HG03135 (cell line): ENCODE measurements around the gene THAP9.
A peak's percentile ranks its signal among the peaks of the same experiment; 100 is the strongest.
"Not testable (repeated sequence)": the region's sequence is repeated elsewhere in the genome, so short reads cannot be mapped to it uniquely, and the experiment has no call there.

Source experiments
- ATAC-seq: cut with Tn5 transposase; IDR thresholded peaks from one replicate; pipeline ENCODE4 v1.9.1; 2021; ENCODE audit warnings: mild to moderate bottlenecking, moderate library complexity; ENCODE audit not compliant: unreplicated experiment

THAP9 gene

GRCh38 chr4:82893942-82894341, 6.6 kb upstream of the THAP9 start:
- ATAC-seq: no peak

DNA sequence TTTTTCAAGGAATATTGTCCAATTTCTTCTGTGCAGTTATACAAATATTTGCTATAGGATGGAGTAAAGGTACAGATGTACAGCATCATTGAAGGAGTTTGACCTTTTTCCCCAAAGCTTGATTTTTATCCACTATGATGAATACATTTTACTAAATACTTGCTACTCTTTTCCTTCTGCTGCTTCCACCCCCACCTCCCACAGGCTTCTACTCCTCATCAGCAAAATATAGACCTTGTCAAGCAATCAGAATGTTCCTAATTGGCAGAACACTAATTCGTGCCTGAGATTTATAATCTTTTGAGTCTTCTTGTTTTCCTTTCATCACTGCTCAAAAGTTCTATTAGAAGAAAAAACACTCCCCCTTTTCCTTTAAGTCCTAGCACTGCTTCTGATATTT, 3.8 kb upstream of the THAP9 start:
- no peak for ATAC-seq

- no peak for ATAC-seq
Observed at GRCh38 chr4:82898322-82899243, 2.0 kb upstream of the THAP9 start.

DNA sequence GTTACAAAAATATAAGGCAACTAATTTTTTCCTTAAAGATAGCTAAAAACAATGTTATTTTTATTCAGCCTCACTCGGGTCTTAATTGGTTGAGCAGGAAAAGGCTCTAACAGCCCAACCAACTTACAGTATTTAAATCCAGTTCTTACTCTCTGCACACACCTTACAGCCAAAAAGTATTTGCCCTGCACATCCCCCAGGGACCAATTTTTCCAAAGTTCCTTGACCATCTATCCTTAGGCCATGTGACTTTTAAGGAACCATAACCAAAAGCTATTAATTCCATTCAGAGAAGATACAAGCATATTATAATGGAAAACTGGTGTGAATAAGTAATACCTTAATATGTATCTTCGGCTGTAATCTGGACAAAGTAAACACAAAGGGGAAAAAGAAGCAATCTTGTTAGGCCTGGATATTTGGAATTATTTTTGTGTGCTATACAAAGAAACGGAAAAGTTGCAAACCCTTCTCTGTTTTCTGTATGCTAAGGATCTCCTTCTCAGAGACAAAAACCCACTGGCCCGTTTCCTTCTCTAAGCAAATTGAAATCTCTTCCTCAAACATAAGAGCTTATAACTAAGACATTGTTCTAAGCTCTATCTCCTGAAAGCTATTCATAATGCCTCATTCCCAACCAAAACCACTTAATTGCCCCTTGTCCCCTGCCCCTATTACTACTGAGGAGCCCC, 1.0 kb upstream of the THAP9 start:
- ATAC-seq: no peak

DNA sequence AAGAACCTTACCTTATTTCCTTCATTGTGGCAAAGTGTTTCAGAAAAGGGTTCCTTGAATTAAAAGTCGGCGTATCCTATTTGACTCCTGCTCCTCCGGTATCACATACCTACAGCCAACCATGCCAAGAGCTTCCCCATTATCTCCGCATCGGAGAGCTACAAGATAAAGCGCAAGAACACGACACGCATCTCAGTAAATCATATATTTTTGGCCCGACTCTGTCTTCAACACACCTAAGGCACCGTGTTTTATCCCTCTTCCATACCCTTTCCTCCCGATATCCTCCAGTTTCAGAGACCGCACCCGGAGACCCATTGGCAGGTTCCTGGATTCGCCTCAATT, 497 bp upstream of the THAP9 start:
- ATAC-seq: peak; percentile 13

DNA sequence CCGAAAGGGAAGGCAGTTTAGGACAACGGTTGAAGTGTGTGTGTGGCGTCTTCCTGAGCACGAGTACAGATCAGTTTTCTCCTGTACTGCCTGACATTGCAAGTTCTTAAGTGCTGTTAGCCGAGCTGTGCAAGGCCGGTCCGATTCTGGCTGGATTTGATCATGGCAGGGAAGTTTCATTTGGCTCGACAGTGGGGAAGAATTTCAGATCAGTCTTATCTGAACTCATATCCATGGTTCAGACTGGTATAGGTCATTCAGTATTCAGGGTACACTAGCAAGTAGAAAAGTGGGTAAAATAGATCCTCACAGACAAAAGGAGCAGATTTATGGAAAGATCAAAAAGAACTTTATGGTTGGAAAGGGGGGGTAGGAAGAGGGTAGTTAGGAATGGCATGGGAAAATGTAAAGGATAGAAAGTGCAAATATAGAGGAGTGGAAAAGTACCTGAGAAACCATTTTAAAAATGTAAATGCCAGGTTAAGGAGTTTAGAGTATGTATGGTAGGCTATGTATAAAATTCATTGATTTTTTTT, 716 bp downstream of the THAP9 start:
- no peak for ATAC-seq

- ATAC-seq: no peak
Observed at GRCh38 chr4:82903737-82904136, 3.2 kb downstream of the THAP9 start.

- ATAC-seq: peak; percentile 45
Observed at GRCh38 chr4:82905205-82905604, 4.7 kb downstream of the THAP9 start.

DNA sequence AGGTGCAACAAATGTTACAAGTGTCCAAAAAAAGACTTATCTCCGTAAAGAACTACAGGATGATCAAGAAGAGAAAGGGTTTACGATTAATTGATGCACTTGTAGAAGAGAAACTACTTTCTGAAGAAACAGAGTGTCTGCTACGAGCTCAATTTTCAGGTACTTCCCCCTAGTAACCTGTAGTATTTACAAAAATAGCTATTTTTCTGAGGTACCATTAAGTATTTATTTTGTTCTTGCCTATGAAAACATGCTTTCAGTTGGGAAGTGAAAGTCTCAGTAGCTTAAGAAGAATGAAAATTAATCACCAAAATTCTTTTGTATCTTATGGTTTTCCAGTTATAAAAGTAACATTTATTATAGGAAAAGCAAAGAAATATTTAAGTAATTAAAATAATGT, 5.9 kb downstream of the THAP9 start:
- peak; percentile 55 for ATAC-seq

GRCh38 chr4:82909326-82909725, 8.8 kb downstream of the THAP9 start:
- ATAC-seq: no peak

GRCh38 chr4:82913305-82913704, 12.8 kb downstream of the THAP9 start:
- no peak for ATAC-seq

DNA sequence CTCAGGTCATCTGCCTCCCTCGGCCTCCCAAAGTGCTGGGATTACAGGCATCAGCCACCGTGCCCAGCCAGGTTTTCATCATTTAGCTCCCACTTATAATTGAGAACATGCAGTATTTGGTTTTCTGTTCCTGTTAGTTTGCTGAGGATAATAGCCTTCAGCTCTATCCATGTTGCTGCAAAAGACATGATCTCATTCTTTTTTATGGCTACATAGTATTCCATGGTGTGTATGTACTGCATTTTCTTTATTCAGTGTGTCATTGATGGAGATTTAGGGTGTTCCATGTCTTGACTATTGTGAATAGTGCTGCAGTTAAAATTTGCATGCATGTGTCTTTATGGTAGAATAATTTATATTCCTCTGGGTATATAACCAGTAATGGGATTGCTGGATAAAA, 13.4 kb downstream of the THAP9 start:
- ATAC-seq: not testable (repeated sequence)

- ATAC-seq: no peak
Observed at GRCh38 chr4:82918091-82918490, 17.6 kb downstream of the THAP9 start.

DNA sequence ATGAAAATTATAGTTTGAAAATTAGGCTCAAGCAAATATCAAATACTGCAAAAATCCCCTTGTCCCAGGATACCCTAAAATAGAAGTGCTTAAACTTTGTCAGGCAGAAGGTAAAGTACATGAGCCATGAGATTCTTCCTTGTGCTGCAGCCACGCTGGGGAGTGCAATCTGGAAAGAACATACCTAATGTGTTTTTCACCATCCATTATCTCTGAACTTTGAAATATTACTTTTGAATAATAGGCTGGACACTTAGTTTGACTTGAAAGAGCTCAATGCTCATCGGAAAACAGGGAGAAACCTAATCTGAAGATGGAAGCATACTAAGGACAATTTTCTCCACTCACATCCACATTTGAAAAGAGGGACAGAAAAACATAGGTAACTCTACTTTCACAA, 18.9 kb downstream of the THAP9 start:
- no peak for ATAC-seq

GRCh38 chr4:82921795-82922194, 21.3 kb downstream of the THAP9 start:
- ATAC-seq: no peak

DNA sequence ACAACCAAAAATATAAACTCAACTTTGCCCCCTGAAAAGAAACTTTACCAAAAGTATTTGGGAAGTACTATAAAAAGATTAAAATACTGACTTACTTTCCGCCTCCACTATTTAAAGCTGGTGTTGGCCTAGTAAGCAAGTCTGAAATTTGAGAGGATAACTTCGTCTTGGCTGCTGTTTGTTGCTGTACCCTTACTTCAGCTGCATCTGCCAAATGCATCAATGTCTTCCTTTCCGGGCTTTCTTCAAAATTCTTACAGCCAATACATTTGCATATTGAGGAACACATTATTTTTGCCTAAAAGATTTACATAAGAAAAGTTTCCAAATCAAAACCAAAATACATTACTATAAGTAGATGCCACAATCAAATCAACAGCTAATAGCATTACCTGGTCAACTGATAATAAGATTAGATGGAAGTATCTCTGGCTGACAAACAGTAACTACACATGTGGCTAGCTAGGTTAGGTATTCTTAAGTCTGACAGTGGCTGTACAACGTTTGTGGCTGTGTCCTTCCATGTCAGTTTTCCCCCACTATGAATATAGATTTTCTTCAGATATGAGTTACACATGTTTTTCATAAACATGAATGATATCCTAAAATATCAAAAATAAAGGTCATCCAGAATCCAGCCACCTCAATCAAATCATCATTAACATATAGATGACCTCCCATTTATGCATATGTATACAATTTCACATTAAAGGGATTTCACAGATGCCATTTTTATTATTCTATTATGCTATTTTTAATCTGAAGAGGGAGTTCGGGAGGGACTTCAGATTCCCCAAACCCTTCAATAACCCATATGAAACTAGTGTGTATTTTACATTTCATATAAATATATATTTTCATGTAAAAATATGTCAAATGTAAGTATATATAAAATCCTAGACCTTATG, 30.6 kb downstream of the THAP9 start:
- no peak for ATAC-seq

DNA sequence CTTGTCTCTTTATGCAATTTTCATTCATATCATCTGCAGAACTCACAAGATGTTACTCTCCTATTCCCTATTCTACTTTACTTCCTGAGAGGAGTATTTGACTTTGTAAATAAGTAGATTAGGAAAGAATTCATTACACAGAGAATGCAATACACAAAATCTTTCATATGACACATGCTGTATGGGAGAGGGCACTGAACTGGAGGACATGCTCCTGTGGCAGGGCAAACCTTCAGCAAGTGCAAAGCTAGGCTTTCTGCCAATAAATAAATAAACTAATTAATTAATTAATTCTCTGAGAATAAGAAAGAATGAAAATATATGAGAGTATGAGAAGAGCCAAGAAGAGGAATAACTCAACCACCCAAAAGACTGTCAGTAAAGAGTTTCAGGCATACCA, 33.9 kb downstream of the THAP9 start:
- ATAC-seq: no peak

DNA sequence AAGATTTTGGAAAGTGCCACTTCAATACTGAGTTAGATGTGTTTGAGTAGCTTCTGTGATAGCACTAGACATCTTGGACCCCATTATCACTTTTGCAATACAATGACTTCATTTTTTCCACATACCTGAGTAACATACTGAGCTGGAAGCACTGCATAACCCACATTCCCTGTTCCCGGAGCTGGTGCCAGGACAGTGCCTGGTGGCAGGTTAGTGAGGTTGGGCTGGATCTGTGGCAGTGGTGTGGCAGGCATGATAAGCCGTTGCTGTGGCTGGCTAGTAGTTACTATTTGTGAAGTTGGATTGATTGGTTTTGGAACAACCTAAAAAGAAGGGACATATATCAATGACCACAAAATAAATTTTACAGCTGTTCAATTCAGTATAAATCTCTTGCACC, 38.9 kb downstream of the THAP9 start:
- no peak for ATAC-seq

GRCh38 chr4:82947498-82947897, 47.0 kb downstream of the THAP9 start:
- ATAC-seq: no peak

DNA sequence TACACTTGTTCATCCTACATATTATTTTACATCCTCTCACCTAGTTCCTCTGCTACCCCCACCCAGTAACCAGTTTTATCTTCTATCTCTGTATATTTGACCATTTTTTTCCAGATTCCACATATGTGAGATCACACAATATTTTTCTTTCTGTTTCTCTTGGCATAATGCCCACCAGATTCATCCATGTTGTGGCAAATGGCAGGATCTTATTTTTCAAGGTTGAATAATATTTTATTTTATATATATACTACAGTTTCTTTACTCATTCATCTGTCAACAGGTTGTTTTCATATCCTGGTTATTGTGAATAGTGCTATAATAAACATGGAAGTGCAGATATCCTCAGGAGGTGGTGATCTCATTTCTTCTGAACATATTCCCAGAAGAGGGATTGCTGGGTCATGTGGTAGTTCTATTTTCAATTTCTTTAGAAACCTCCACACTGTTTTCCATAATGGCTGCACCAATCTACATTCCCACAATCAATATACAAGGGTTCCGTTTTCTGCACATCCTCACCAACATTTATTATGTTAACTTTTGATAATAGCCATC, 48.2 kb downstream of the THAP9 start:
- ATAC-seq: no peak

DNA sequence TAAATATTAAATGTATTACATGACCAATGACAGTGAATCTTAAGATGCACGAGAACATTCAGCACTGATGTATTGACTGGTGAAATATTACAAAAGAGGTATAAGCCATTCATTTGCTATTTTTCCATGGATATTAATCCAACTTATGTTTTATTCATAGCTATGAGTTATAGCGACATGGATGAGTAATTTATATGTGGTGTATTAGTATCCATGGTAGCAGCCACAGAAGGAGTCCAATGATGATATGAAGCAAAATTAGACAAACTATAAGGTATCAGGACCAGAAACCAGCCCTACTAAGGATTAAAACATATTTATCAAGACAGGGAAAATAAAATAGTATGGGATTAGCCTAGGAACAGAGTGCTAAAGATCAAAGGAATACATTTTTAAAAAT, 50.7 kb downstream of the THAP9 start:
- ATAC-seq: no peak
